GM19438 (cell line): Measurements from ENCODE around the gene LRP8.
"Not testable (repeated sequence)": the region's sequence is repeated elsewhere in the genome, so short reads cannot be mapped to it uniquely, and the experiment has no call there.

Source experiments
- ATAC-seq: cut with Tn5 transposase; IDR thresholded peaks from one replicate; pipeline ENCODE4 v1.9.1; 2021; ENCODE audit warnings: low read depth; ENCODE audit not compliant: unreplicated experiment

LRP8 gene

DNA sequence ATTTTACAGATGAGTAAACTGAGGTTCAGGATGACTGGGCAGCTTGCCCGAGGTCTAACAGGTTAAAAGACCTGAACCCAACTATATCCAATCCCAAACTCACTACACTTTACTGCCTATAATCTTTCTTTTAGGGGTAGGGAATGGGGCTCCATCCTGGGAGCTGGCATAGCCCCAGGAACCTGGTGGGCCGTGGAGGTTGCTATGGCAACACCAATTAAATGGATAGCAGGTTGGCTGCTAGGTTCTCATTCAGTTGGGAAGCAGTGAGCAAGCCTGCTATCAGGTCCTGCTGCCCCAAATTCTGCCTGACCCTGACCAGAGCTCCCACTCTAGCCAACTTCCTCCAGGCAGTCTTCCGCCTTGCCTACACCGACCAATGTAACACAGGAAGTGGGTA lies 40.9 kb downstream of the LRP8 start:
- ATAC-seq: no peak

DNA sequence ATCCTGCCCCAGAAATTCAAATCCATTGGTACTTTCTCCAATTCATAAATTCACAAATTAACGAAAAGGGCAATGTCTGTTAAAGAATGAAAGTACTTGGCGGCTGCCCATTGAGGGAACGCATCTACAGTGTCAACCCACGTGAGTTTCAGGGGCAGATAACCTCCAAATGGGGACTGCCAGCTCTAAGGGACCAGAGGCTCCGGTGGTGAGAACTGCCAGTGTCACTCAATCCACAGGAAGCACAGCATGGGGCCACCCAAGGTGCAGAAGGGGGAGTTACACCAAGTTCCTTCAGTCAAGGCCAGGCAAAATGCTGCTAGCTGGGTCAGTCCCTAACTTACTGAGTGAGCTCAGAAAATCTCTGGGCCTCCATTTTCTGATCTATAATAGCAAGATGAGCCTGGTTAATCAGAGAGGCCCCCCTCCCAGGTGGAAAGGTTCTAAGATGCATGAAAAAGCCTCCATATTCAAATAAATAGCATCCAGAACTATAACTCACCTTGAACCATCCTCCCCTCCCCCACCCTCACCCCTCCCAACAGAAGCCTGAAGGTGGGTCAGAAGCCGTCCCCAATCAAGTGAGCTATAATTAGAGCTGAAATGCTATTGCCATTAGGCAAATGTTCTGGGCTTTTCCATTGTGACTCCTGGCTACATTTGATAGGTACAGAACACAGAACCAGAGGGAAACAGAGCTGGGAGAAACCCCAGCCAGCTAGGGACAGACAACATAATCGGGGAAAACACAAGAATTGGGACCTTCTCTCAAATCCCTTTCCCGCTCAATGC lies 41.7 kb downstream of the LRP8 start:
- no peak for ATAC-seq

DNA sequence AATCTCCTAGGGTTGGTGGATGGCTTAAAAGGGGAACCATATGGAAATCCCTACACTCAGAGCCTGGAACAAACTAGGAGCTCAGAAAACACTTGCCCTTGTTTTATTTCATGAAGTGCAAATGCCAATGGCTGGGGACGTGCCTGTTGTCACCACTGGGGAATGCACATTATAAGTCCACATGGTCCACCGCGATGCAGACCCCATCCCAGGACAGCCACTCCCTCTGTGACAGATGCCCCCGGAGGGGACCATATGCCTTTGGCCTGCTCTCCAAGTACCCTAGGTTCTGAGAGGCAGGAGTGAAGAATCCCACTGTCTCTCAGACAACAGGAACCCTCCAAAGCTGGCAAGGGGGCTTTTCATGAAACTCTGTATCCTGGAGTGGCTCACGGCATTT lies 42.3 kb downstream of the LRP8 start:
- no peak for ATAC-seq

DNA sequence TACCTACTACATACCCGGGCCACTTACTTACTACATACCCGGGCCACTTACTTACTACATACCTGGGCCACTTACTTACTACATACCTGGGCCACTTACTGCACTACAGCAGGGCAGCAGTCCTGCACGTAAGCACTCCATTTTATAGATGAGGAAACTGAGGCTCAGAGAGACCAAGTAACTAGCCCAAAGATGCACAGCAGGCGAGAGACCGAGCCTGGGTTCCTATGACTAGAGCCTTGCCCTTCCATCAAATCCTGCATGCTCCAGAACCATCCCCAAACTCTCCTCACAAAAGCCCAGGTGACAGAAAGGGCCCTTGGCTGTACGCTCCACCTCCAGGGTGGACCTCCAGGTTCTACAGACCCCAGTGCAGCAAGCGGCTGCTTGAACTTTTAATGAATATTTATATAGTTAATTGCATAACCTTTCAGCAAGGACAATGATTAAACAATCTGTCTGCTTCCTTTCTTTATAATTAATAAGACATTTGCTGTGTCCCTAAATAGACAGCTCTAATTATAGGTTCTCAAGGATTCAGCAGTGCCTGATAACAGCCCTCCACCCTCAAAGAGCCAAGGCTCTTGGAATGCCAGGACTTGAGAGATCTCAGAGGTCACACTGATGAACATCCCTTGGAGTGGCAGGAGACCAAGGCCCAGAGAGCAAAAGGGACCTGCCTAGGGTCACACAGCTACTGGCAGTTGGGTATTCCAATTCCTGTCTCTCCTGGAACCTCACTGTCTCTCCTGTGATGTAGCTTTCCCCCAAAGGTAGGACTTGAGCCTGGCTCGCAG lies 43.4 kb downstream of the LRP8 start:
- ATAC-seq: no peak

DNA sequence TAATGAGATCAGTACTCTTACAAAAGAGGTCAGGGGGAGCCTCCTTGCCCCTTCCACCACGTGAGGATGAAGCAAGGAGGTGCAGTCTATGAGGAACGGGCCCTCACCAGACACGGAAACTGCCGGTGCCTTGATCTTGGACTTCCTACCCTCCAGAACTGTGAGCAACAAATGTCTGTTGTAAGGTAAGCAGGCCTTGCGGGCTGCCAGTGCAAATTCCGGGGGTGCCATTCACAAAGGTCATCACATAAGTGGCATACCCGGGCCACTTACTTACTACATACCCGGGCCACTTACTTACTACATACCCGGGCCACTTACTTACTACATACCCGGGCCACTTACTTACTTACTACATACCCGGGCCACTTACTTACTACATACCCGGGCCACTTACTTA lies 44.7 kb downstream of the LRP8 start:
- ATAC-seq: not testable (repeated sequence)

DNA sequence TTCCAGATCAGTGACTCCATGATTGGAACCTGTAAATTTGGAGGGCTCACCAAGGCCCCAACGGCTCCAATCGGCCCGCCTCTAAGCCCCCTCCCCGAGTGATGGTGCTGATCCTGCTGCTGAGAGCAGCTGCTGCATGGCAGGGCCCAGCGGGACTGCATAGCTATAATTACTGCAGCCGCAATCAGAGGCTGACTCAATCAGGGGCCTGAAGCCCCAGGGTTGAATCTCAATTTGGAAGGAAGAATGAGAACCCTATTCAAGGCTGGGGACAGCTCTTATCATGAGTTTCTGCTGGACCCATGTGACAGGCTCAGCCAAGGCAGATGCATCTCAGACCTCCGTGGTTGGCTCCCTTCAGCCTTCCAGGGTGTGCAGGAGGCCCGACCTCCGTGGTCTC lies 46.7 kb downstream of the LRP8 start:
- no peak for ATAC-seq

DNA sequence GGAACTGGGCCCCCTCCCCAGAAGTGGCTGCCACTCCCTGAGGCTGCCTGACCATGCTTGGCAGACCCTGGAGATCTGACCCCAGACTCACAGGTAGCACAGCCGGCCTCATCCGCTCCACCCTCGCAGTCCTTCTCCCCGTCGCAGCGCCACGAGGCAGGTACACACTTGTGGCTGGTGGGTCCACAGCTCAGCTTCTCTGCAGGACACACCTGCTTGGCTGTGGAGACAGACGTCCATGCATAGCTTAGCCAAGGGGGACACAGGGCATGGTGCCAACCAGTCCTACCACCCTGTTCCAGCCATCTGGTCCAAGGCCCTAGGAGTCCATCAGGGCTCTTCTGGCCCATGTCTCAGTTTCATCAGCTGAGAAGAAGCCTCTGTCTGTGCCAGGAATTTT lies 47.4 kb downstream of the LRP8 start:
- no peak for ATAC-seq

DNA sequence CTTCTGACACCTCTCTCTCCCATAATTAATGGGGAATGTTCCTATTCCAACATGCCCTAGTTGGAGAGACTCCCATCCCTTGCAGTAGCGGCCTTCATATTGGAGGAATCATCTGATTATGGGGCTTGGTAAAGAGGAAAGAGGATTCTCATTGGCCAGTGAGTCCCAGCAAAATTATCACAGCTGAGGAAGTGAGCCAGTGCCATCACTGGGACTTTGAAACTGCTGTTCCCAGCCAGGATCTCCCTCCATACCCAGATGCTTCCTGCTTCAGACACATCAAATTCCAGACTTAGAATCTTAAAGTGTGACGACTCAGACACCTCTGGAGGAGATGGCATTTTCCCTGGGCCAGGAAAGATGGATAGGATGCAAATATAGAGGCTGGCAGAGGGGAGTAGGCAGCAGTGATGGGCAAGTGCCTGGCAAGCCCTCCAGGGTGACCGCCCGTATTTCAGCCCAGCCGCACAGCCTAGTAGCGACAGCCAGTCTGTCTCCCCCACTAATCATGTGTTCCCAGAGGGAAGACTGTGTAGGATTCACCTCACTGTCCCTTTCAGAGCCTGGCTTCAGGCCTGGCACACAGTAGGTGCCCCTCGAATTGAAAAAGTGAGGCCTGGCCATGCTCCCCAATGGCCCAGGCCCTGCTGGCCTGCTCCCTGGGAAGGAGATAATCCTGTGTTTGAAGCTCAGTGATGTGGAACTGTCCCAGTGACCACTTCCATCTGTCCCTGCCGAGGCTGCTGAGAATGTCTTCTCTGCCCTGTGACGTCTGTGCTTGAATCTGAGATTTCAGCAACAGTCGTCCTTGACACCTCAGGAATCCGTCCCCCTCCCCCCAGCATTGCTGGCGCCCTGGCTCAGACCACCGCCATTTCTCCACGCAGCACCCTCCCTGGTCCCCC lies 48.3 kb downstream of the LRP8 start:
- ATAC-seq: no peak

DNA sequence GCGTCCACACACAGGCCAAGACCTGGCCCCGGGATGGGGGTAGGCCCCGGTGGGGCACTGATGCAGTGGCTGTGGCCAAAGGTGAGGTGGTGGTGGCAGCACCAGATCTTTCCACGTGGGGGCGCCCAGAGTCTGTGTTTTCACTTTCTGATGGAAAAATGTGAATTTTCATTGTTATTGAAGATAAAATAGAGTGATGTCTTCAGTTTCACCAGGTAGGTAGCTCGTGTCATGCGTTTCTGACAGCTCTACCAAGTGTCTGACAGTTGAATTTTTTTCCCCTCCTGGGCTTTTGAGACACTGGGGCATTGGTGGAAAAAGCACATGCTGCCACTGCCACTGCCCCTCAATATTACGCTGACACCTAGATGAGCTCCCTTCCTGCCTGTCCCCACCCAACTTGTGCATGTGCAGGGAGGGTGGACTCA lies 49.6 kb downstream of the LRP8 start:
- no peak for ATAC-seq

DNA sequence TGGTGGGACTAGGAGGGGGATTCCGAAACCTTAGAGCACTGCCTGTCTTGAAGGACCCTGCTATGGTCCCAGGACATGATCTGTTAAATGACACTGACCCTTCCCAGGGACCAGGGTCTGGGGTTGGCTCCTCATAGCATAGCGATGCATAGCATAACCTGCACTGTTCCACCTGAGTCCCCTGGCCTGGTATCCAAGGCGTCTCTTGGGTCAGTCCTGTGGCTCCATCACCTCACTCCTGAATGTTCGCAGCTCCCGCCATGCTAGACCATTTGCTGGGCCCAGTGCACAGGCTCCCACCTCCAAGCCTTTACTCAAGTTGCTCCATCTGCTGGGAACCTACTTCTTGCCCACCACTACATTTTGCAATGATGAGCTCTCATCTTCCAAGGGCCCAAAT lies 50.5 kb downstream of the LRP8 start:
- no peak for ATAC-seq

DNA sequence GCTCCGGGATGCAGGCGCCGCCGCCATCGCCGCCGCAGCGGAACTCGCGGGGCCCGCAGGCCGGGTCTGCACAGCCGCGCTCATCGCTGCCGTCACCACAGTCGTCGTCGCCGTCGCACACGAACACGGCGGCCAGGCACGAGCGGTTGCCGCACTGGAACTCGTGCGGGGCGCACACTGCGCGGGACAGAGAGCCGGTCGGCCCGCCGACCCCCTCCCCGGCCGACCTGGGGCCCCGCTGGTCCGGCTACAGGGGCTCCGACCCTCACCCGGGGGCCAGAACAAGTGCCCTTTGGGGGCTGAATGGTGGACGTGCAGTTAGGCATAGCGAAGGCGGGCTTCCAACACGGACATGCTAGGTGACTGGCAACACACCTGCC lies 51.0 kb downstream of the LRP8 start:
- no peak for ATAC-seq

DNA sequence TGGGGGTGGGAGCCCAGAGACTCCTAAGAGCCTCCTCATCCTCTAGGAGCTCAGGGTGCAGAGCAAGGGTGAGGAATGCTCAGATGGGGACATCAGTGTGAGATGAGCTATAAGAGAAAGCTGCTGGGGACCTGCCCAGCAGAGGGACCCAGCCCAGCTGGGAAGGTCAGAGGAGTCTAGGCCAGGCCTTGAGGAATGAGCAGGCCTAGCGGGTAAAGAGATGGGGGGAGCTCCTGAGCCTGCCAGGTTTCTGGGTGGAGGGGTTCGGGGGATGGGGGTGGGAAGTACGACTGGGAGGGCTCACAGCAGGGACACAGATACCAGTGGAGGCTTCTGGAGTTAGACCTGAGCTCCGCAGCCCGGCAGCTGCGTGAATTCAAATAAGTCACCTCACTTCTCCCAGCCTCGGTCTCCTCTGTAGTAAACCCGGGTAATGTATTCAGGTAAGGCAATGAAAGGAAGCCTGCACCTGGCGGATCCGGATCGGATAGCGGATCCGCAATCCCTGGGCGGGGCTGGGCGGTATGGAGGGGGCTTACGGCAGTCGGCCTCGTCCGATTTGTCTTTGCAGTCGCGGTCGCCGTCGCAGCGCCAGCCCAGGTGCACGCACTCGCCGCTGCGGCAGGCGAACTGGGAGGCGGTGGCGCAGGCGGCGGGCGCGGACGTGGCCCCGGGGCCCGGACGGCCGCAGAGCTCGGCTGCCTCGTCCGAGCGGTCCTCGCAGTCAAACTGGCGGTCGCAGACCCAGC lies 51.5 kb downstream of the LRP8 start:
- ATAC-seq: no peak

DNA sequence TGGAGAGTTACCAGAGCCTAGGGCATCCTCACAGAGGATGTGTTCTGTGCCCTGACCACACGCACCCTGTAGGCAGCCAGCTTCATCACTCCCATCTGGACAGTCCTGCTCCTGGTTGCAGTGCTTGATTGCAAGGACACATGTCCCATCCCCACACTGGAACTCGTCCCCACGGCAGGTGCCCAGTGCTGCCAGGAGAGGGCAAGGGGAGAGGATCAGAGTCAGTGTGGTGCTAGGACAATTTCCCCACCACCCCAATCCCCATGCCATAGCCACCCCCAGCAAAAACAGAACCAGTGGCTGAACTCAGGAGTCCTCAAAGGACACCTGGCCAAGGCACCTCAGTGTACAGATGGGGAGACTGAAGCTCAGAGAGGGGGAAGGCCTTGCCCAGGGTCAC lies 52.3 kb downstream of the LRP8 start:
- no peak for ATAC-seq

DNA sequence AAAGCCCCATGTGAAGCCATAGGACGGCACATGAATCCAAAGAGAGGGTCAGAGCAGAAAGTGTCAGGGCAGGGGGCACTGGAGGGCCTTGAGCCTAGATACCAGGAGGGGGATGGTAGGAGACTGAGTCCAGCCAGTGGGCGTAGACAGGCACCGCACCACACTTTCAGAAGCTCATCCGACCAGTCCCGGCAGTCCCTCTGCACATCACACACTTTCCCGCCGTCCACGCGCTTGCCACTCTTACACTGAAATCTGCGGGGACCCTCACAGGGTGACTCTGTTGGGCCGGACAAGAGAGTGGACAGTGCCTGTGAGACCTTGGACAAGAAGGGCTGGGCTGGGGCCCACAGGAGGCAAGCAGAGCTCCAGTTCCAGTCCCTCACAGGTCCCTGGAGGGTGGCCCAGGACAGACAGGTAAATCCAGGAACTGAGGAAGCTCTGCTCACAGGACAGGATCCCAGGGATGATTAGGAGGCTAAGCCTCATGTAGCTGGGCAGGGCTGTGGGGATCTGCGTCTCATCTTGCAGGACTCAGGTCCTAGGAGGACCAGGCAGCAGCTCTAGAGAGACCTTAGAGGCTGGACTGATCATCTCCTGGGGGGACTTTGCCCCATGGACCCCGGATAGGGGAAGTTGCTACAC lies 53.2 kb downstream of the LRP8 start:
- no peak for ATAC-seq

DNA sequence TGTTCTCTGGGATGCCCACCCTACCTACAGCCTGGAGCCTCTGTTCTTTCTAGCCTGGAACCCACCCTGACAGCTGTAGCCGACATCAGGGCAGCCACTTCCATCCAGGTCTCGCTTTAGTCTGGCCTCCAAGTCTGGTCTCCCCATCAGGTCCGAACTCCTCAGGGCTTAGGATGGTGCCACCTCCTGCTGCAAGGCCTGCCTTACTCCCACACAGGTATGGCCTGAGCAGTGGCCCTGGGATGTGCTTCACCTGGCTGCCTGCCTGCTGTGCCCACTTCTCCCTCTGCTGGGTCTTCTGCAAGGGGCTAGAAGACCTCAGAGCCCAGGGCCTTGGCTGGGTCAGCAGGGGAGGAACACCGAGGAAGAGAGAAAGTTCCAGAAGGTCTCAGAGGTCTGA lies 53.8 kb downstream of the LRP8 start:
- ATAC-seq: no peak

DNA sequence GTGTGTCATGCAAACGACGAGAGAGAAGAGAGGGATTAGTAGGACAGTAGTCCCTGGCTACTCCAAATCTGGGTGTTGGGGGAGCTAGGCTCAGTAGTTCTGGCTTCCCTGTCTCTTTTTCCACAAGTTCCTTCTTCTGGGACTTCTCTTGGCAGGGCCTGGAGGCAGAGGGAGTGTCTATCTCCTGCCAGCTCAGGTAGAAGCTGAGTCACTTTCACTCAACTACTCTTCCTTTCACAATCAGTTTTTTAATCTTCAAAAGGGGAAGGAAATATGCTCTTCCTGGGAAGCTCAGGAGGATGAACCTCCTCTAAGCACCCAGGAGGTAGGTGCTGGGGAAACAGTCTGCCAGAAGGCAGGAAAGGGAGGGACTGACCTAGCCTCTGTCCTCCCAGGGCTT lies 54.3 kb downstream of the LRP8 start:
- no peak for ATAC-seq

DNA sequence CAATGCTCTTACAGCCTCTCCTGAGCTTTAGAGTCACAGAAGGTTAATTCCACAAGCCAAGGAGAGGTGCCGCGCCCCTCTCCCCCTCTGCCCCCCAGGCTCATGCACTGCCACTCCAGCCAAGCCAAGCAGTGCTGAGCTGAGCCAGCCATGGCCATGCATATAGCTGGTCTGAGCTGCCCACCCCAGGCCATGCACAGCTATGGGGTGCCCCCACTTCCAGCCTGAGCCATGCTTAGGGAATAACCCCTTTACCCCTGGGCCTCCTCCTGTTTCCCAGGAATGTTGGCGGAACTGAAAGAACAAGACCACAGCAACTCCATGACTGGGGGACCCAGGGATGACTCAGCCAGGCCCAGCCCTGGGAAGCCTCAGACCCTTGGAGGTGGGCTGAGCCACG lies 55.5 kb downstream of the LRP8 start:
- no peak for ATAC-seq

DNA sequence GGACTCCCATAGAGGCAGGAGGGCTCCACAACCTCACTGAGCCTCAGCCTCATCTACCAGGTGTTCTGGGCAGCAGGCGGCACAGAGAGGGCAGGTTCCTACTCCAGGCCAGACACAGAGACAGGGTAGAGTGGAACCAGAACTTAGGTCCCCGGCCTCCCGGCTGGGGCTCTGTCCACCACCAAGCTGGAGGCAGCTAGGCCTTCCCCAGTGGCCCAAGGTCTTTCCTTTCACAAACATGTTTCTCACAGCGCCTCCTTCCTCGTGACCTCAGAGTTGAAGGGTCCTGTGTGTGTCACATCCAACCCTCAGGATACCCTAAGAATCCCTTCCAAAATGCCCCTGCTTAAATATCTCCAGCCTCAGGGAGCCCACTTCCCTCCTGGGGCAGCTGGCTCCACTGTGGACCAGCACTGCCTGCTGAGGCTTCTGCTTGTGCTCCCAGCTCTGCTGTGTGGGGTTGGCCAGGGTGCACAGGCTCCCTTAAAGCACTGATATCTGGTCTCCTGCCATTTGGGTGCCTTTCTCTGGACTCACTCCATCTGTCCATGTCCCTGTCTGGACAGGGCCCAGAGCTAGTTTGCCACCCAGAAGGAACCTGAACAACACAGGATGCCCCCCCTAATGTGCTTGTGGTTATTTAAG lies 56.3 kb downstream of the LRP8 start:
- ATAC-seq: no peak

DNA sequence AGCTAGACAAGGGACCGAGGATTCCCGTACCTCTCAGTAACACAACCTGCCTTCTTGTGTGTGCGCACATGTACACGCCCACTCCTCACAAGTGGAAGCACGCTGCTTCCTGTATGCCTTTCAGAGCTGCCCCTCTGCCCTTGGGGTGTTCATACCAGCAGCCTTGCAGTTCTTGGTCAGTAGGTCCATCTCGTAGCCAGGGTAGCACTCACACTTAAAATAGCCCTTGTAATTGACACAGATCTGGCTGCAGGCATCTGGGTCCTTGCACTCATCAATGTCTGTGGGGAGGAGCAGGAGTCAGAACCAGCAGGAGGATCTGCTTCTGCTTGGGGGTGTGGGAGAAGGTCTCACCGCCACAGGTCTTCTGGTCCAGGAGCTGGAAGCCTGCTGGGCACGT lies 57.0 kb downstream of the LRP8 start:
- no peak for ATAC-seq
